ENCODE results near the gene IFT172. TPM values are rescaled to one million over a fixed set of nuclear protein-coding genes. Genes with fewer than 3 reads are reported as not detected.

IFT172 gene
- total and polyA plus RNA-seq, 2 of the 4 experiments (the other 2 are of a cell fraction), result 18.8 to 25.5 TPM

- no peak overlapping the region for H2AK5ac ChIP-seq (ENCODE audit: low read depth, low read length)
- no peak overlapping the region for H3K4me3 ChIP-seq (ENCODE audit: insufficient read depth, low read depth, low read length)
- in situ Hi-C loops (cut with MboI; ENCODE audit: low sequenced_read_pairs), result no loop called here
- POLR2A ChIA-PET (ENCODE audit: unreplicated experiment), result interaction anchor here (0.5 kb wide), 1 partner anchor 8 kb away, joined by 3 read pairs; no protein-coding TSS in a partner anchor
- H3K27ac ChIP-seq (ENCODE audit: insufficient read depth, low read length), result no peak overlapping the region
- peaks cover 4% of the 10 kb centered on the region for H4K20me1 ChIP-seq (ENCODE audit: insufficient read depth, low read length)
- H3K4me1 ChIP-seq (ENCODE audit: control insufficient read depth, insufficient read depth, low read length), result no peaks in the 10 kb centered on the region
- H3K79me1 ChIP-seq (ENCODE audit: low read depth in 1 of 2, low read length in 2 of 2), result no peaks in the 10 kb centered on the region; a peak in 1 of 4 replicates
- H2BK120ac ChIP-seq (ENCODE audit: low read depth, low read length), result no peak overlapping the region
- intact Hi-C loops (cut with micrococcal nuclease), result no loop called here
- no peaks in the 10 kb centered on the region for H3K9me1 ChIP-seq (ENCODE audit: insufficient read depth, low read length)
- no peak overlapping the region for H4K8ac ChIP-seq (ENCODE audit: low read depth in 2 of 2, low read length in 2 of 2)
- no peak overlapping the region for H3K9ac ChIP-seq (ENCODE audit: low read depth, low read length)
- DNase-seq (no peak), ATAC-seq (ENCODE audit: low read depth) (no peak)
- peaks cover 39% of the 10 kb centered on the region for H3K36me3 ChIP-seq (ENCODE audit: control insufficient read depth, insufficient read depth, low read length)
- no peak overlapping the region for H2AK9ac ChIP-seq (replicated peaks; ENCODE audit: low read depth, low read length, poor library complexity)
- no TSS peak for BruUV-seq (replicated peaks)
- no peaks in the 10 kb centered on the region for H3K9me3 ChIP-seq (ENCODE audit: control insufficient read depth, insufficient read depth, low read length)
- WGBS, 2 experiments (ENCODE audit: extremely low coverage in 2 of 2, insufficient read length in 1 of 2), result no CpG with 5 or more reads among the region's 3 CpGs
- H2BK20ac ChIP-seq (ENCODE audit: low read depth, low read length), result no peak overlapping the region
- no peak overlapping the region for H3K14ac ChIP-seq (replicated peaks; ENCODE audit: low read depth, low read length)
- H2BK5ac ChIP-seq (ENCODE audit: low read depth, low read length, poor library complexity, severe bottlenecking), result no peak overlapping the region
- no peak overlapping the region for H3K56ac ChIP-seq (ENCODE audit: extremely low read depth, insufficient read depth, low read length)
- dilution Hi-C loops (cut with HindIII; ENCODE audit: low sequenced_read_pairs, unreplicated experiment), result no loop called here
- no peak overlapping the region for H4K91ac ChIP-seq (ENCODE audit: insufficient read depth, low read depth, low read length)
- no peak overlapping the region for H3K23ac ChIP-seq (ENCODE audit: low read depth, low read length)
- TF ChIP-seq SMC3 (IDR thresholded peaks at IDR 0.05; ENCODE audit: low read depth, low read length), result no peak
- TF ChIP-seq CEBPB (IDR thresholded peaks at IDR 0.05; ENCODE audit: low read depth, low read length), result peak; percentile 45
- H3K18ac ChIP-seq (ENCODE audit: low read depth, low read length), result no peak overlapping the region
- CTCF ChIA-PET, result no interaction called here
- H4K5ac ChIP-seq (ENCODE audit: low read depth, low read length), result no peak overlapping the region
- H3K4me2 ChIP-seq (ENCODE audit: low read depth, low read length), result no peak overlapping the region
- no peaks in the 10 kb centered on the region for H3K27me3 ChIP-seq (ENCODE audit: control insufficient read depth, insufficient read depth, low read length)
- H3K4ac ChIP-seq (ENCODE audit: low read depth, low read length), result no peak overlapping the region
- H2BK15ac ChIP-seq (ENCODE audit: low read depth, low read length), result no peak overlapping the region
- H2AFZ ChIP-seq (replicated peaks; ENCODE audit: low read length, poor library complexity), result no peak overlapping the region
Measured at GRCh38 chr2:27446057-27446456, 43.5 kb downstream of the IFT172 start.
